Endothelial cell (in vitro differentiated cells): ENCODE measurements around the gene VWA5B1. TPM values are rescaled to one million over a fixed set of nuclear protein-coding genes. Genes with fewer than 3 reads are reported as not detected.

Experiments
- DNase-seq: peaks from one replicate; pipeline ENCODE4 v3.0.0; 2021; ENCODE audit warnings: low spot score
- H3K27ac Mint-ChIP-seq: one replicate; pipeline ENCODE4 v1.8.0; 2021; ENCODE audit warnings: mixed read lengths, inconsistent platforms; ENCODE audit not compliant: unreplicated experiment
- H3K27me3 Mint-ChIP-seq: one replicate; pipeline ENCODE4 v1.8.0; 2021; ENCODE audit warnings: mild to moderate bottlenecking, moderate library complexity, mixed read lengths, inconsistent platforms; ENCODE audit not compliant: unreplicated experiment
- H3K36me3 Mint-ChIP-seq: one replicate; pipeline ENCODE4 v1.8.0; 2021; ENCODE audit warnings: mild to moderate bottlenecking, low read depth, mixed read lengths, inconsistent platforms; ENCODE audit not compliant: unreplicated experiment
- H3K4me1 Mint-ChIP-seq: one replicate; pipeline ENCODE4 v1.8.0; 2021; ENCODE audit warnings: mild to moderate bottlenecking, mixed read lengths, inconsistent platforms; ENCODE audit not compliant: unreplicated experiment
- H3K4me3 Mint-ChIP-seq: one replicate; pipeline ENCODE4 v1.8.0; 2021; ENCODE audit warnings: mild to moderate bottlenecking, mixed read lengths, inconsistent platforms; ENCODE audit not compliant: unreplicated experiment
- H3K9me3 Mint-ChIP-seq: one replicate; pipeline ENCODE4 v1.8.0; 2021; ENCODE audit warnings: mixed read lengths, inconsistent platforms; ENCODE audit not compliant: unreplicated experiment
- total RNA-seq: library from RNA; stranded (reverse); fragmentation: NEBNext Ultra II Directional; extraction: Animal tissue kit (Norgen Biotek cat#: 25700); gene quantifications from one replicate; pipeline ENCODE4 v1.2.1, GENCODE V29; 2021; ENCODE audit not compliant: unreplicated experiment
- TF ChIP-seq, protein P1 (sequence below): fragments of 200-600 bp; sonication (generic); IDR thresholded peaks from one replicate; pipeline ENCODE4 v1.5.0; 2021; ENCODE audit warnings: antibody characterized with exemption; ENCODE audit not compliant: unreplicated experiment

The VWA5B1 gene
- total RNA-seq, 1 donor from 2014 or later = not detected

- no peak overlapping the region for H3K4me3 Mint-ChIP-seq
- H3K9me3 Mint-ChIP-seq = no peaks in the 10 kb centered on the region
- H3K36me3 Mint-ChIP-seq = no peaks in the 10 kb centered on the region
- no peak overlapping the region for H3K27ac Mint-ChIP-seq
- no peaks in the 10 kb centered on the region for H3K4me1 Mint-ChIP-seq
- TF ChIP-seq, protein P1, sequence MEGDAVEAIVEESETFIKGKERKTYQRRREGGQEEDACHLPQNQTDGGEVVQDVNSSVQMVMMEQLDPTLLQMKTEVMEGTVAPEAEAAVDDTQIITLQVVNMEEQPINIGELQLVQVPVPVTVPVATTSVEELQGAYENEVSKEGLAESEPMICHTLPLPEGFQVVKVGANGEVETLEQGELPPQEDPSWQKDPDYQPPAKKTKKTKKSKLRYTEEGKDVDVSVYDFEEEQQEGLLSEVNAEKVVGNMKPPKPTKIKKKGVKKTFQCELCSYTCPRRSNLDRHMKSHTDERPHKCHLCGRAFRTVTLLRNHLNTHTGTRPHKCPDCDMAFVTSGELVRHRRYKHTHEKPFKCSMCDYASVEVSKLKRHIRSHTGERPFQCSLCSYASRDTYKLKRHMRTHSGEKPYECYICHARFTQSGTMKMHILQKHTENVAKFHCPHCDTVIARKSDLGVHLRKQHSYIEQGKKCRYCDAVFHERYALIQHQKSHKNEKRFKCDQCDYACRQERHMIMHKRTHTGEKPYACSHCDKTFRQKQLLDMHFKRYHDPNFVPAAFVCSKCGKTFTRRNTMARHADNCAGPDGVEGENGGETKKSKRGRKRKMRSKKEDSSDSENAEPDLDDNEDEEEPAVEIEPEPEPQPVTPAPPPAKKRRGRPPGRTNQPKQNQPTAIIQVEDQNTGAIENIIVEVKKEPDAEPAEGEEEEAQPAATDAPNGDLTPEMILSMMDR = no peak
- peaks cover 6% of the 10 kb centered on the region for H3K27me3 Mint-ChIP-seq
- no peak for DNase-seq
Observed at GRCh38 chr1:20302108-20302471, 11.4 kb downstream of the VWA5B1 start.

- peaks cover 3% of the 10 kb centered on the region for H3K27me3 Mint-ChIP-seq
- H3K4me3 Mint-ChIP-seq = no peak overlapping the region
- H3K9me3 Mint-ChIP-seq = no peaks in the 10 kb centered on the region
- TF ChIP-seq, protein P1 = no peak
- no peaks in the 10 kb centered on the region for H3K36me3 Mint-ChIP-seq
- no peak for DNase-seq
- no peak overlapping the region for H3K27ac Mint-ChIP-seq
- peaks cover 2% of the 10 kb centered on the region for H3K4me1 Mint-ChIP-seq
Observed at GRCh38 chr1:20307026-20307425, 16.4 kb downstream of the VWA5B1 start.

DNA sequence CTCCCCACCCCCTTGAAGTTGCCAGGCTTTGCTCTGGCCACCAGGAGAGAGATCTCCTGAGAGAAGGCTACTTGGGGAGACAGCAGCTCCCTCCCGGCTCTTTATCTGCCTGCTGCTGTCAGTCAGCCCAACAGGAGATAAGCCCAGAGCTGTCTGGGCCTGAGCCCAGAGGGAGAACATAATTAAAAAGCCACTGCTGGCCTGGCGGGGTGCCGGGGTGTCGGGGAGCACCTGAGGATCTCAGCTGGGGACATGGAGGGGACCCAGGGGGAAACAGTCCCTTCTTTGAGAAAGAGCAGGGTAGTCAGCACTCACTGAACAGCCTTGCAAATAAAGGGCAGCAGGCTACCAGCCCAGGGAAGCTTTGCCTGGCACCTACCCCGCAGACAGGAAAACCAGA lies 17.9 kb downstream of the VWA5B1 start:
- H3K4me1 Mint-ChIP-seq = peaks cover 2% of the 10 kb centered on the region
- H3K27ac Mint-ChIP-seq = no peak overlapping the region
- TF ChIP-seq, protein P1 = no peak
- no peak overlapping the region for H3K4me3 Mint-ChIP-seq
- H3K9me3 Mint-ChIP-seq = no peaks in the 10 kb centered on the region
- H3K27me3 Mint-ChIP-seq = peaks cover 2% of the 10 kb centered on the region
- no peak for DNase-seq
- H3K36me3 Mint-ChIP-seq = no peaks in the 10 kb centered on the region

DNA sequence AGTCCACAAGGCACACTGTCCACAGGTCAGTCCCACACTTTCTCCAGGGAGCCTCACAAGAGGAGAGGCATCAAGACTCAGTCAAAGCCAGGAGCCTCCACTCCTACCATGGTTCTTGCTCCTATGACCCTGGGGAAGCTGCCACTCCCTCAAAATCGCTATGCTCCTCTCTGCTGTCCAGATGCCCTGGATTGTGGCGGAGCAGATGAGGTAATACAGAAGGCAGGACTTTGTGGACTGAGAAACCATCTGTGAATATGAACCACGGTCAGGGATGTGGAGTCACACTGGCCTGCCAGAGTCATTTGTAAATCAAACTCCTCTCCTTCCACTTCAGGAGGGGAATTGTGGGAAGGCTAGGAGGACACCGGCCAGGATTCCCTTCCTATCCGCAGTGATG lies 20.6 kb downstream of the VWA5B1 start:
- Mint-ChIP-seq H3K9me3 (no peaks in the 10 kb centered on the region), H3K4me1 (peaks cover 2% of the 10 kb centered on the region), H3K27me3 (peaks cover 3% of the 10 kb centered on the region), H3K36me3 (peaks cover 3% of the 10 kb centered on the region), H3K4me3 (no peak overlapping the region), H3K27ac (no peak overlapping the region)
- TF ChIP-seq, protein P1 = no peak
- DNase-seq = no peak

DNA sequence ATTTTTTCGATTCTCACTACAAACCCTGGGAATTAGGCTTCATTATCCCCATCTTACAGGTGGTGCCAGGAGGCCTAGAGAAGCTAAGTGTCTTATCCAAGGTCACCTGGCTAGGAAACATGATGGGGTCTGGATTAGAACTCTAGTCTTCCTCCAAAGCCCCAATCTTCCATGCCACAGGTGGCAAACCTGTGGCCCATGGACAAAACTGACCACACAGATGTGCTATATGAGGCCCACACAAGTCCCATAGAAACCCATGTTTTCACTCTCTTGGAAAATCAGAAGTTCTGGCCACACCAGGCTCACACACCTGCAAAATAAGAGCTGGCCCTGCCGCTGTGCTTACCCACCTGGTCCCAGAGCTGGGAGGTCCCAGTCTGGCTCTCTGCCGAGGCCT lies 21.6 kb downstream of the VWA5B1 start:
- Mint-ChIP-seq H3K27ac (no peak overlapping the region), H3K4me3 (no peak overlapping the region), H3K9me3 (no peaks in the 10 kb centered on the region), H3K36me3 (peaks cover 3% of the 10 kb centered on the region), H3K27me3 (peaks cover 3% of the 10 kb centered on the region), H3K4me1 (peaks cover 2% of the 10 kb centered on the region)
- DNase-seq = no peak
- TF ChIP-seq, protein P1 = no peak
